Measurements from ENCODE around the gene LZTR1. TPM values are rescaled to one million over a fixed set of nuclear protein-coding genes. Genes with fewer than 3 reads are reported as not detected.

The LZTR1 gene
- total and polyA plus RNA-seq, 7 donors: 17.1 to 37.1 (median 27.2) TPM

DNA sequence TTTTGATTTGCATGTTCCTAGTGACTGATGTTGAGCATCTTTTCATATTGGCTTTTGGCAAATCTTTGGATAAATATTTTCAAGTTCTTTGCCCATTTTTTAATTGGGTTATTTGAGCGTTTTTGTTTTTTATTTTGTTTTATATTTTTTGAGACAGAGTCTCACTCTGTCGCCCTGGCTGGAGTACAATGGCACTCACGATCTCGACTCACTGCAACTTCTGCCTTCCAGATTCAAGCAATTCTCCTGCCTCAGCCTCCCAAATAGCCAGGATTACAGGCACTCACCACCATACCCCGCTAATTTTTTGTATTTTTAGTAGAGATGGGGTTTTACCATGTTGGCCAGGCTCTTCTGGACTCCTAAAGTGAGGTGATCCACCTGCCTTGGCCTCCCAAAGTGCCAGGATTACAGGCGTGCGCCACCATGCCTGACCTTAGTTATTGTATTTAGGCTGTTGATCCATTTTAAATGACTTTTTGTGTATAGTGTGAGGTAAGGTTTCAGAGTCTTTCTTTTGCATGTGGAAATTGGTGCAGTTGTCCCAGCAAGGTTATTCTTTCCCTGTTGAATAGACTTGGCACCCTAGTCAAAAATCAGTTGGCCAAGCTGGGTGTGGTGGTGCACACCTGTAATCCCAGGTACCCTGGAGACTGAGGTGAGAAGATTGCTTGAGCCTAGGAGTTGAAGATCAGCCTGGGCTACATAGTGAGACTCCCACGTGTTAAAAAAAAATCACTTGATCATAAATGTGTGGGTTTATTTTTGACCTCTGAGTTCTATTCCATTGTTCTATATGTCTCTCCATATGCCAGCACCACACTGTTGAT is 38.8 kb upstream of the LZTR1 start:
- no peak overlapping the region for H3K4me3 ChIP-seq
- DNase-seq (no peak), ATAC-seq (no peak)
- TF ChIP-seq, protein P1, sequence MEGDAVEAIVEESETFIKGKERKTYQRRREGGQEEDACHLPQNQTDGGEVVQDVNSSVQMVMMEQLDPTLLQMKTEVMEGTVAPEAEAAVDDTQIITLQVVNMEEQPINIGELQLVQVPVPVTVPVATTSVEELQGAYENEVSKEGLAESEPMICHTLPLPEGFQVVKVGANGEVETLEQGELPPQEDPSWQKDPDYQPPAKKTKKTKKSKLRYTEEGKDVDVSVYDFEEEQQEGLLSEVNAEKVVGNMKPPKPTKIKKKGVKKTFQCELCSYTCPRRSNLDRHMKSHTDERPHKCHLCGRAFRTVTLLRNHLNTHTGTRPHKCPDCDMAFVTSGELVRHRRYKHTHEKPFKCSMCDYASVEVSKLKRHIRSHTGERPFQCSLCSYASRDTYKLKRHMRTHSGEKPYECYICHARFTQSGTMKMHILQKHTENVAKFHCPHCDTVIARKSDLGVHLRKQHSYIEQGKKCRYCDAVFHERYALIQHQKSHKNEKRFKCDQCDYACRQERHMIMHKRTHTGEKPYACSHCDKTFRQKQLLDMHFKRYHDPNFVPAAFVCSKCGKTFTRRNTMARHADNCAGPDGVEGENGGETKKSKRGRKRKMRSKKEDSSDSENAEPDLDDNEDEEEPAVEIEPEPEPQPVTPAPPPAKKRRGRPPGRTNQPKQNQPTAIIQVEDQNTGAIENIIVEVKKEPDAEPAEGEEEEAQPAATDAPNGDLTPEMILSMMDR (IDR thresholded peaks at IDR 0.05): no peak
- H3K27me3 ChIP-seq (ENCODE audit: insufficient read depth in 3 of 3, low read length in 2 of 3): no peaks in the 10 kb centered on the region
- H3K27ac ChIP-seq: no peak overlapping the region
- H3K36me3 ChIP-seq (ENCODE audit: insufficient read depth in 1 of 2, low read depth in 1 of 2): no peaks in the 10 kb centered on the region
- no peaks in the 10 kb centered on the region for H3K9me3 ChIP-seq
- 90 to 95% (median 92%) methylated on average over 8 of the region's 8 CpGs for WGBS, 3 donors
- intact Hi-C loops (cut with DNase I): loop anchor here in 1 of 2 donors (10.0 kb wide), 1 partner anchor 79 kb away; no protein-coding TSS in a partner anchor
- H3K4me1 ChIP-seq: peaks cover 41% of the 10 kb centered on the region

DNA sequence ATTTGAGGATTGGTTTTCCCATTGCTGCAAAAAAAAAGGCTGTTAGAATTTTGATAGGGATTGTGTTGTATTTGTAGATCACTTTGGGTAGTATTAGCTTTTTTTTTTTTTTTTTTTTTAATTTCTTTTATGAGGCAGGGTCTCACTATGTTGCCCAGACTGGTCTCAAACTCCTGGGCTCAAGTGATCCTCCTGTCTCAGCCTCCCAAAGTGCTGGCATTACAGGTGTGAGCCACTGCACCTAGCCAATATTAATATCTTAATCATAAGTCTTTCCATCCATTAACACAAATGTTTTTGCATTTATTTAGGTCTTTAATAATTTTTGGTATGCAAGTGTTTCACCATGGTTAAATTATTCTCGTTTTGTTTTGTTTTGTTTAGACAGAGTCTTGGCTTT is 38.1 kb upstream of the LZTR1 start:
- no peaks in the 10 kb centered on the region for H3K9me3 ChIP-seq
- DNase-seq (no peak), ATAC-seq (no peak)
- no peak overlapping the region for H3K4me3 ChIP-seq
- WGBS, 3 donors: 29 to 50% (median 31%) methylated on average over 1 of the region's 1 CpG
- no peak overlapping the region for H3K27ac ChIP-seq
- TF ChIP-seq, protein P1 (IDR thresholded peaks at IDR 0.05): no peak
- no peaks in the 10 kb centered on the region for H3K36me3 ChIP-seq (ENCODE audit: insufficient read depth in 1 of 2, low read depth in 1 of 2)
- no peaks in the 10 kb centered on the region for H3K27me3 ChIP-seq (ENCODE audit: insufficient read depth in 3 of 3, low read length in 2 of 3)
- H3K4me1 ChIP-seq: peaks cover 44% of the 10 kb centered on the region
- intact Hi-C loops (cut with DNase I): loop anchor here in 1 of 2 donors (10.0 kb wide), 1 partner anchor 79 kb away; no protein-coding TSS in a partner anchor

DNA sequence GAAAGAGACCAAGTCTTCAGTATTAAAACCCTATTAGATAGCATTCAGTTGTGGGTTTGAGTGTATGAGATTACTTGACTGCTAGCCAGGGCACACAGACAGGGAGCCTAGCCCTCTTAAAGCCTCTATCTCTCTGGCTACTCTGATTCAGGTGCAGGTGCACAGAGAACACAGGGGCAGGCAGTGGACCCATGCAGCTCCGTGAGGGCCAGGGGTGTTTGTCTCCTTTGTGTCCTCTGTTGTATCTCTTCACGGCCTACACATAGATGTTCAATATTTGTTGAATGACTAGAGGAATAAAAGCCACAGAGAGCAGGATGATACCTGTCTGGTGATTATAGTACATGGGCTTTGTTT is 36.5 kb upstream of the LZTR1 start:
- H3K9me3 ChIP-seq: no peaks in the 10 kb centered on the region
- H3K27me3 ChIP-seq (ENCODE audit: insufficient read depth in 3 of 3, low read length in 2 of 3): no peaks in the 10 kb centered on the region
- DNase-seq (no peak), ATAC-seq (no peak)
- intact Hi-C loops (cut with DNase I): loop anchor here in 1 of 2 donors (10.0 kb wide), 1 partner anchor 81 kb away; no protein-coding TSS in a partner anchor
- WGBS, 3 donors: 90 to 97% (median 91%) methylated on average over 2 of the region's 2 CpGs
- peaks cover 1 to 14% of the 10 kb centered on the region in 2 donors for H3K36me3 ChIP-seq (ENCODE audit: insufficient read depth in 1 of 2, low read depth in 1 of 2)
- H3K27ac ChIP-seq: peak overlapping the region; percentile 71
- no peak overlapping the region for H3K4me3 ChIP-seq
- H3K4me1 ChIP-seq: peaks cover 37% of the 10 kb centered on the region
- TF ChIP-seq, protein P1 (IDR thresholded peaks at IDR 0.05): no peak

DNA sequence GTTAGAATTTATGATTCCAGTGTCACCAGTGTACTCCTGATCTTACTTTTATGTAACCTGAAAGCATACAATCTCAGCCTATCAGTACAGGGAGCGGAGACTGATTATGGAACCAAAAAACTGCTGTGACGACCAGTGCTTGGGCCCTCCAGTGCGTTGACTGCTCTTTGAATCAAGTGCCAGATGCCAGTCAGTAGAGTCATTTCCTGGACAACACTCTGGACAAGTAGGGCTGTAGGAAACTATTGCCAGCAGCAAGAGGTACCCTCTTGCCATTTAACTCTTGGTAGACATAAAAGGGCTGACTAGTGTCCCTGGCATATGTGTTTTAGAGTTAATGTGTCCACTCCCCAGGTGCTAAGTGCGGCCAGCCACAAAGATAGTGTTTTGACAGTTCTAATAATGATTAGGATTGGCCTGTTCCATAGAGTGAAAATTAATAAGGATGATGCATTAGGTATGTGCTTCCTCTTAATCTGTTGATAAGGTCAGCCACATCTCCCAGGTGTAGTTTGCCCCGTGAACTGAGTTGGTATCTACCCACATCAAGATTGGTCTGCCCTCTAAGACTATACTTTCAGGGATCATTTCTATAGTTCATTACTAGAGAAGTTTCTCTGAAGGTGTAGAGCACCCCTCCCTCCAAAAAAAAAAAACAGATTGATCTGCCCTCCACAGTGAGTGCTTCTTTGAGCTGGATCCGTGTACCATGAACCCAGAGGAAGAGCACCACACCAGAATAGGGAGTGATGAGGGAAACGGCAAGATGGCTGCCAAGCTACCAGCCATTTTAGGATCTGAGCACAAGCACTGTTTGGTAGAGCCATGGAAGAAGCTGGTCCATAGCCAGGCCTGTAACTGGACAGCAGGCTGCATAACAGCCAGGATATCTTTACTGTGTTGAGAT is 35.8 kb upstream of the LZTR1 start:
- intact Hi-C loops (cut with DNase I): loop anchor here in 1 of 2 donors (10.0 kb wide), 1 partner anchor 82 kb away; no protein-coding TSS in a partner anchor
- Histone ChIP-seq H3K4me3 (no peak overlapping the region), H3K36me3 (ENCODE audit: insufficient read depth in 1 of 2, low read depth in 1 of 2) (peaks cover 5 to 21% of the 10 kb centered on the region in 2 donors), H3K4me1 (peaks cover 31% of the 10 kb centered on the region), H3K27me3 (ENCODE audit: insufficient read depth in 3 of 3, low read length in 2 of 3) (no peaks in the 10 kb centered on the region), H3K9me3 (no peaks in the 10 kb centered on the region), H3K27ac (peak overlapping the region; percentile 71)
- ATAC-seq: peak; percentile 75 to 84 (median 83)
- TF ChIP-seq, protein P1 (IDR thresholded peaks at IDR 0.05): no peak
- DNase-seq: no peak
- WGBS, 3 donors: 69 to 76% (median 71%) methylated on average over 7 of the region's 7 CpGs
